T47D (cell line): ENCODE measurements around the gene DGCR8.
A peak's percentile ranks its signal among the peaks of the same experiment; 100 is the strongest.

ENCODE experiments used
- DNase-seq, 2 experiments: peaks; one replicate each; pipeline versions ENCODE4 v3.0.0 to v3.0.0-alpha.2; 2011 to 2012; ENCODE audit warnings: low read depth in 1 of 2, low spot score in 1 of 2
- JUND ChIP-seq: IDR thresholded peaks from 2 replicates; pipeline ENCODE4 v1.6.1; 2012; ENCODE audit warnings: low read depth
- in situ Hi-C: cut with HindIII; loops from 2 replicates; pipeline ENCODE4 v1.10.0; 2016; ENCODE audit warnings: low sequenced_read_pairs, low pct_unique_long_range_greater_than_20kb

DGCR8 gene

GRCh38 chr22:20113551-20114310, 33.7 kb downstream of the DGCR8 start:
- in situ Hi-C loops = no loop called here

GRCh38 chr22:20114506-20115475, 34.8 kb downstream of the DGCR8 start:
- no peak for TF ChIP-seq JUND
- no peak for DNase-seq
- in situ Hi-C loops = no loop called here

More at GRCh38 chr22:20113551-20114310, 33.7 kb downstream of the DGCR8 start:
- no peak for DNase-seq
- no peak for TF ChIP-seq JUND

- DNase-seq = no peak
- TF ChIP-seq JUND = no peak
- in situ Hi-C loops = no loop called here
These were observed 35.8 kb downstream of the DGCR8 start, which contains the start of gene RANBP1 for GRCh38 chr22:20115691-20116375. Gene RANBP1, plus strand, starts transcription at chr22:20116104. Its CDS starts 81 bp downstream, at chr22:20116185.

GRCh38 chr22:20116376-20116950, 36.4 kb downstream of the DGCR8 start:
- in situ Hi-C loops = no loop called here
- TF ChIP-seq JUND = no peak
- no peak for DNase-seq

GRCh38 chr22:20116951-20117632, 37.1 kb downstream of the DGCR8 start, which contains the start of gene TRMT2A:
Gene TRMT2A, minus strand, starts transcription at chr22:20117226. Its CDS starts 320 bp downstream, at chr22:20116906.
- no peak for TF ChIP-seq JUND

GRCh38 chr22:20117633-20118299, 37.7 kb downstream of the DGCR8 start:
- no peak for TF ChIP-seq JUND
- in situ Hi-C loops = no loop called here
- peak in 1 of 2 experiments; percentile 32 for DNase-seq

More at GRCh38 chr22:20116951-20117632, 37.1 kb downstream of the DGCR8 start, which contains the start of gene TRMT2A:
- DNase-seq = peak; percentile 91 to 97
- in situ Hi-C loops = no loop called here

GRCh38 chr22:20118300-20119020, 38.4 kb downstream of the DGCR8 start:
- TF ChIP-seq JUND = no peak
- in situ Hi-C loops = no loop called here
- no peak for DNase-seq

- in situ Hi-C loops = no loop called here
- no peak for TF ChIP-seq JUND
- no peak for DNase-seq
These were observed 41.9 kb downstream of the DGCR8 start for GRCh38 chr22:20121856-20122415.

- in situ Hi-C loops = no loop called here
- no peak for TF ChIP-seq JUND
- no peak for DNase-seq
These were observed 43.5 kb downstream of the DGCR8 start for GRCh38 chr22:20123366-20124082.
